AG08396 (cell line): ENCODE data around the gene C13orf46.

Source experiments
- DNase-seq: peaks from one replicate; pipeline ENCODE4 v3.0.0; 2012; ENCODE audit warnings: low spot score, mixed read lengths

The C13orf46 gene

DNA sequence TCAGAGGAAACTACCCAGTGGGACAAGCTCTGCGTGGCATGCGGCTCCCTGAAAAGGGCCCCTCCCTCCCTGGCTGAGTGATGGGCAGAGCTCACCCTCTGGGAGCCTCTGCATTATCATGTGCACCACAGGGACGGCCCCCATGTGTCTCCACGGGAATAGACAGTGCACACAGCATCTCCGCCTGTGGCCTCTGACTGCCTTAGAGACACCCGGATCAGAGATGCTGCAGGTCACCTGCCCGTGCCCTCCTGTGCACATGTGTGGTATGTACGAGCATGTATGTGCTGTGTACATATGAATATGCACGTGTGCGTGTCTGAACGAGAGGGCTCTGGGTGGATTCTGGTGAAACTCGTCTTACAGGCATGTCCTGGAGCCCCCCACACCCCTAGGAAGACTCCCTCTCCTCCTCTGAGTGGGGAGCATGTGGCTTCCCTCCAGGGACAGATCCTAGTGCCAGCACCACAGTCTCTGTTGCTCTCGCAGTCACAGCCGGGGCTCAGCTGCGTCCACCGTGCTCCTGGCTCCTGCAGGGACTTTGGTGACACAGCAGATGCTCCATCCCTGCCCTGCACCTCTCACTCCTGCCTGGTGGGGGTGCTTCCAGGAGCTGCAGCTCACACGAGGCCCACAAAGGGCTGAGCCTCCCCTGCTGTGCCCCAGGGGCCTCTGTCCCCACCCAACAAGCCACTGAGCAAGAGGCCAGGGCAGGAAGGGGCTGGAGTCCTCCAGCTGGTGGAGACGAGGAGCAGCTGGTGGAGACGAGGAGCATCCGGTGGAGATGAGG lies 19.6 kb downstream of the C13orf46 start:
- no peak for DNase-seq

DNA sequence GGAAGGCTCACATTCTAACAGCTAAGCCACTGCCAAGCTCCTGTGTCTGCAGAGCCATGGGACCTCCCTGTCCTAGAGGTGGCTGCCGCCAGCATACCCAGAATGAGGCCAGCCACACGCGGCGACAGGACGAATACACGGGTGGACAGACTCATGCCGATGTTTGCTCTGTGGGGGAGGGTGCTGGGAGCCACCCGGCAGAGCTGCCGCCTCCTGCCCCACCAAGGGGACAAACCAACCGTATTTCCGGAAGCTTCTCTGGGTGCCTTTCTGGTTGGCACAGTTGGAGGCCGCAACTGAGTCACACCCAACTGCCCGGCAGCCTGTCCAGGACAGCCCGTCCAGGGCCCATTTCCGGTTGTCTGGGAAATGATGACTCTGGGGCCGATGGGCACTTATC lies 20.3 kb downstream of the C13orf46 start:
- DNase-seq = no peak

DNA sequence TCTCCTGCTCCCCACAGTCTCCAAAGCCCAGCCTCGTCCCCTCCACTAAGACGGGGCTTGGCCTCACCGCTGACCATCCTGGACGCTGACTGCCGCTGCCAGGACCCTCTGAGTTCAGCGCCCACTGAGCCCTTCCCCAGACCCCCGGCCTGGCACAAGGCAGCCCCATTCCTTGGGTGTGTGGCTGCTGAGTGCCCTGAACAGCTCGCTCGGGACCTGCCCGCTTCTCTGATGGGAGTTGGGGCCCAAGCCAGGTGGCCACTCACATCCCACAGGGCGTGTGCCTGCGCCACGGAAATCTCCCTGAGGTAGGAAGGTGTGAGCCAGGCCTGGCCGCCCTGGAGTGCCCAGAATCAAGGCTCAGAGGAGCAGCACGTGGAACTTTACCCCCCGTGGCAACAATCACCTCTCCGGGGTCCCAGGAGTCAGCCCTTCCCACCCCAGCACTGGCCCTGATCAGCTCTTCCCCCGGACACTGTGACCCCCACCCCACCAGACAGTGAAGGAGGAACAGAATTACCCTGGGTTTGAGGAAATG lies 20.8 kb downstream of the C13orf46 start:
- no peak for DNase-seq

DNA sequence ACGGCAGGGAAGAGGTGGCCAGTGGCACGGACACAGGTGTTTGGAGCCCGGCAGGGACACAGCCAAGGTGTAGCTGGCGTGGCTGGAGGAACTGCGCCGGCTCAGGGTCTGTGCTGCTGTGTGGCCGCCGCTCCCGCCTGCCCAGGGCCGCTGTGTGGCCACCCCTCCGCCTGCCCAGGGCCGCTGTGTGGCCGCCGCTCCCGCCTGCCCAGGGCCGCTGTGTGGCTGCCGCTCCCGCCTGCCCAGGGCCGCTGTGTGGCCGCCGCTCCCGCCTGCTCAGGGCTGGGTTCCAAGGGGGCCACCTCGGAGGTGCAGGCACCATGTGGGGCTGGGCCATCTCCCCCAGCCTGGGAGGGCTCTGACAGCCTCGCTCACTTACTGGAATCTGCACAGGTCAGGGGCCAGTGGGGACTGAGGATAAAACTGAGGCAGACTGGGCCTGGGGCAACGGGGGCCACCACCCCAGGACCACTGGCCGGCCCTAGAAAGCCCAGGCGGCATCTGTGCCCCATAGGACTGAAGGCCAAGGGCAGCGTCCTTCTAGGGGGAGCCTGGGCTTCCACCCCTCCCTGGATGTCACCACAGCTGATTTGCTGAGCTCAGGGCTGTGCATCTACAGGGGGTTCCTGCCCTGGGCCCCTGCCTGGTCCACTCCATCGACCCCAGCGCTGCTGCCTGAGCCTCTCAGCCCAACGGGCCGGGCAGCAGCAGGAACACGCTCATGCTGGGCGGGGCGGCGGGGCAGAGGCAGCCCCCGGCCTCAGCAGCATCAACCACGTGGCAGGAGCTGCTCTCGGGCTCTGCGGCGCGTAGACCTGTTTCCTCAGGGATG lies 21.5 kb downstream of the C13orf46 start:
- no peak for DNase-seq

DNA sequence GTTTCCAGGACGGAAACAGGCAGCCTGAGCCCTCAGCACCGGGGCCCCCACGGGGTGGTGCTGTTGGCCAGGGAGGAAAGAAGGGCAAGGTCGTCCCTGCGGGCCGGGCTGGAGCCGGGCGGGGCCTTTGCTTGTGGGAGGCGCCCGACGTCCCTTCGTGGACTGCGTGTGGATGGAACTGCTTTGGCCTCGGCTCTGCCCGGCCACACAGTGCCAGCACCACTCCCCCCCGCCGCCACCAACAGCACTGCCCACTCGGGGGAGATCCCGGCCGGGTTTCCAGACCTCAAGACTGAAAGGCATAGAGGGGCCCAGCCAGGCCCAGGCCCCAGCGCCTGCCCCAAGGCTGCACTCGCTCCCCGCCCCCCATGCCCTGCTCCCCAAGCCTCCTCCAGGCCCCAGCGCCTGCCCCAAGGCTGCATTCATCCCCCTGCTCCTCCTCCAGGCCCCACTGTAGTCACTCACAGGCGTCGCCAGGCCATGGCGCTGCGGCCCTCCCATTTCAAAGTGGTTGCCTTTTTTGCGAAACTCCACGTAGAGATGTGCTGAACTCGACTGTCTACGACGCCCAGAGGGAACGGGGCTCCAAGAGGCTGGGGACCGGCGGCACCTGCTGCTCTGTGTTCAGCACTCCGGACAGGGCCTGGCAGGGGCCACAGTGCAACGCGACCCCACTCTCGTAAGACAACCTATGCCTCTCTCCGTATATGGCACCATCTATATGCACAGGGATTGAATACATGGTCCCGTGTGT lies 22.5 kb downstream of the C13orf46 start:
- DNase-seq = peak; percentile 94

DNA sequence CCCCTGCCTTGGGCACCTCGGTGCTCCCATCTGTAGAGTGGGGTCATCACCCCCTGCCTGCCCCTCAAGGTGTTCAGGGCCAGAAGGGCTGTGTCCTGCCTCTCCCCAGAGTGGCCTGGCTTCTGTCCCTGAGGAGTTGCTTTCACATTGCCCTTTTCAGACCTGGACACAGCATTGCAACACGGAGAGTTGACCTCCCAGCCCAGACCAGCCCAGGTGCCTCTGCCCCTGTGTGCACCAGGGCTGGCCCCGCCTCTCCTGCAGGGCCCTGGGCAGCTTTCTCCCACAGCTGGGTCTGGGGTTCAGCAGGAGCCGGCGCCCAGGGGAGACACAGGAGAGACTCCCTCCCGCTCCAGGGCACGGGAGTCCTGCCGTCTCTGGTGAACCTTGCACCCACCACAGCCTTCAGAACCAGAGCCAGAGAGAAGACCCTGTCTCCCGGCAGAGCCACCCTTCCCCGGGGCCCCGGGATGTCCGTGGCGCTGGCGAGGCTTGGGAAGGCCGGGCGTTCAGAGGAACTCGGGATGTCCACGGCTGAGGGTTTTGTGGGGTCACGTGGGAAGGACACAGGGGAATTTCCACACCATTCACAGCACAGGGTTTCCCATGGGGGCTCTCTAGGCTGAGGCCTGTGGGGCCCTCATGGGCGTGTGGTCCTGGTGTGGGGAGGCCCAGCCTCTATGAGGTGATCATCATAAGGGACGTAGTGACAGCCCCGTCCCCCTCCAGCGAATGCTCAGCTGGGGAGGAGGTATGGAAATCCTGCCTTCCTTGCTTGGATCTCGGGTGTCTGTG lies 23.2 kb downstream of the C13orf46 start:
- DNase-seq = no peak

DNA sequence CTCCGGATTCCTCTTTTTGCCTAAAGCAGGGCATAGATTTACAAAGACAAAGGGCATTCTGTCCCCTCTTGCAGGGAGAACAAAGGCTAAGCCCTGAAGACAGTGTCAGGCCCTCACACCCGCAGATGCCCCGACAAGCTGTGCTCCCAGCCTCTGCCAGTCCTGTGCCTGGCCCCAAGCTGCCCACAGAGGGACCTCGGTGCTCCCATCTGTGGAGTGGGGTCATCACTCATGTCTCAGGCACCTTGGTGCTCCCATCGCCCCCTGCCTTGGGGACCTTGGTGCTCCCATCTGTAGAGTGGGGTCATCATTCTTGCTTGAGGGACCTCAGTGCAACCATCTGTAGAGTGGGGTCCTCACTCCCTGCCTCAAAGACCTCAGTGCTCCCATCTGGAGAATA lies 24.3 kb downstream of the C13orf46 start:
- no peak for DNase-seq

DNA sequence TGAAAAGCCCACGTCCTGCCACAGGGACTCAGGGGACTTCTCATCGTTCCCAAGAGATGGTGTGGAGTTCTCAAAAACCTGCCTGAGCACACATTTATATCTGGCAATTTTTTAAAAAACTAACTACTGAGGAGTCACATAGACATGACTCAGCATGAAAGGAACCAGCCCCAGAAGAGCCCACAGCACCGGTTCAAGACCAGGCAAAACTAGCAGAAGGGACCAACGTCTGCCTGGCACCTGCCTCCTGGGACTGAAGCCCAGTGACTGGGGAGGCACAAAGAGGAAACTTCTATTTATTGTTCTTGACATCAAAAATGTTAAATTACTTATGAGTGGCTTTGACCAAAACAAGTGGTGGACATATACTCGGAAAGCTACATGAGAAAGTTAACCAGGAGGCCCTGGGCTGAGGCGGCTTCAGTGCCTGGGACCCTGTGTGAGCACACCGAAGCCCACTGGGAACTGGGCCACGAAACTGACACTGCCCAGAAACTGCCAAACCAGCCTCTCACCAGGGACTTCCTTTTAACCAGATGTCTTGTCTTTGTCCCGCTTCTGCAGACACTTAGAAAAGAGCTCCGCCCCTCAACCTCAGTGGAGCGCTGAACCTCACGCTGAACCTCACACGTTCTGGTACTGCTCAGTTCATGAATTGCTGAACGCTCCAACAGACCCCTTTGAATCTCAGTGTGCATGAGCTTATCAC lies 25.7 kb downstream of the C13orf46 start:
- DNase-seq = peak; percentile 59

DNA sequence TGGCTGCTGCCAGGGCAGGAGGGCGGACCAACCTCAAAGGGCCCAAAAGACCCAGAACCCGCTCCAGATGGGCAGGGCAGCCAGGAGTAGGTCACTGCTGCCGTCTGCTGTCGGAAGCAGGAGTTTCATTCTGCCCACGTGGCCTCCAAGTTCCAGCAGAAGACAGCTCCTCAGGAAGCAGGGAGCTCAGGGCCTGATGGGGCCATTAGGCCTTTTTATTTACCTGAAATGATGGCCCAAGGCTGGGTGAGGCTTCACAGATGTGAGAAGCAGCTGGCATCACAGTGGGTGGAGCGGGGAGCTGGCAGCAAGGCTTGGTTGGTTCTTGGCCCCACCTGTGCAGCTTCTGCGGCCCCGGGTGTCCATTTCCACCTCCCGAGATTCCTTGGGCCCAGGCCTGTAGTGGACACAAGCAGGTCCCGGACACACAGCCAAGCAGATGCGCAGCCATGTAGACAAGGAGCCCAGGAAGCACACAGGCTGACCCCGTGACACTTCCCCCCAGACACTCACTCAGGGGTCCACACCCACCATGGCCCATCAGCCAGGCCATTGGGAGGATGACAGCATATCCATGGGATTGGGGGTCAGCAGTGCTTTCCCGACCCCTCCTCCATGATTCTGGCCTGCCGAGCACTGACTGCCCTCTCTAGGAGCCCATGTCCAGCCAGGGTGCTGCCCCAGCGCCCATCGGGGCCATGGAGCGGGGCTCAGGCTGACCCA lies 26.4 kb downstream of the C13orf46 start:
- DNase-seq = peak; percentile 82

DNA sequence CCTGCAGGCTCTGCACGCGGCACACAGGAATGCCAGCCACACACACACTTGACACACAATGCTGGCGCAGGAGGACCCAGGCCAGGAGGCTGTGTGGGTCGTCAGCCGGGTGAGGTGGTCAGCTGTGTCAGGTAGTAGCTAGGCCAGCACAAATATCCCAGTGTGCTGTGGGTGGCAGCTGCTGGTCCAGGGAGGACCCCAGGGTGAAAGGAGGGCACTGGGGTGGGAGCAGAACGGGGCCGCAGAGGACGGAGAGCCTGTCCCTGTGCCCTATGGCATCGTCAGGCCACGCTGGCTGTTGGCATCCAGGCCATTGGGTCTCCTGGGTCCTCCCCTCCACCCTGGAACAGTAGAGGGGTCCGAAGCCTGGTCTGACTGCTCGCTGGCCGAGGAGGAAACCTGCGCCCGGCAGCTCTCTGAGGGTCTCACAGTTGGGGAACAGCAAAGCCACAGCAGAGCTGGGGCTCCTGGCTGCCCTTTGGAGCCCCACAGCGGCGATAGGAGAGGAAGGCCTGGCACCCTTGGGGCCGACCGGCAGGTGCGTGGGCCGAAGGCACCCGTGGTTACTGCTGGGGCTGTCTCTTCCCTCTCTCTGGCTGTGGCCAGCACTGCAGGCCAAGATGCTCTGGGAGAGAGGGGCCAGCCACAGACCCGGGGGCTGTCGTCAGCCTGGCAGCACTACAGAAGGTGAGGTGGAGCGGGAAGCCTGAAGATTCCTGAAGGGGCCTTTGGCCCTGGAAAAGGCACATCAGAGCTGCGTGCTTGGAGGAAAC lies 27.3 kb downstream of the C13orf46 start:
- DNase-seq = no peak

DNA sequence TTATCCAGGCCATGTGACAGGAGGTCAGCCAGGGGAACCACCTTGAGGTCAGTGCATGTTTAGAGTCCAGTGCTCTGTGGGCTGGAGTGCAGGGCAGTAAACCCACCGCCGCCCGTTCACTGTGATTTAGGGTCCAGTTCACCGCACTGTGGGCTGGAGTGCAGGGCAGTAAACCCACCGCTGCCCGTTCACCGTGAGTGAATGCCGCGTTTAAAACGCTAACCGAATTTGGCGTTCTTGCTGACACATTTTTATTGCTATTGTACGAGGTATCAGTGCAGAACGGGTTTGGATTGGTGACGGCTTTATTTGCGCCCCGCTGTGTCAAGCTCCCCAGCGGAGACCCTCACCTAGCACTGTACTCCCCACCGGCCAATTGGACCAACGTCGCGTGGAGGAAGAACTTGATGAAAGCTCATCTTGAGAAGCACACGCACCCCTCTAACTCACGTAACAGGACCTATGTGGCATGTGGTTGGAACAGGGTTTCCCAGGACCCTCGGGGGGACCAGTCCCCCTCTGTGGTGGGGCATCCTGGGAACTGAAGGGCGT lies 27.9 kb downstream of the C13orf46 start:
- DNase-seq = no peak

DNA sequence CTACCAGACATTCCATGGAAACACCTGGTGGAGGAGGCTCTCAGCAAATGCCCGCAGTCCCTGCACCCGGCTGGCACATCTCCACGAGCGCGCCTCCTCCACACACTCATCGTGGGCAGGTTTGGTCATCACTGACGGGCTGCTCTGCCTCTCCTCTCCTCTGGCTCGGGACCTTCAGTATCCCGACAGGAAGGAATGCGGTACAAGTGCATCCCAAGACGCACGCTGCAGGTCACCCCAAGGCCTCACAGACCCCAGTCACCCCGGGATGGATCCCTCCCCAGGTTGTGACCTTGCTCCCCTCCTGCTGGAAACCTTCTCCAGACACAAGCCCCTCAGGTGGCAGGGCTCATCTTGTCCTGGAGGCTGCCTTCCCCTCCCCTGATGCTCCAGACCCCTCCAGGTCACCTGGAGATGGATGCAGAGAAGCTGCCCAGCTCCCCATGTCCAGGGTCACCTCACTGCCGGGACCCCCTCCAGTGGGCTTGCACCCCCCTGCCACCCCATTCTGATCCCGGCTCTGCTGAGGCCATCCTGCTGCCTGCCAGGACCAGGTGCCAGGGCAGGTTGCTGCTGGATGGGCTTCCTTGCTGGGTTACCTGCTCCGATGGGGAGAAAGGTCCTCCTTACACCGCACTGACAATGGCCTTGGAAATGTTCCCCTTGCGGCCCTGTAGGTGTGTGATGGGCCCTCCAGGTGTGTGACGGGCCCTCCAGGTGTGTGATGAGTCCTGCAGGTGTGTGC lies 29.9 kb downstream of the C13orf46 start:
- no peak for DNase-seq

DNA sequence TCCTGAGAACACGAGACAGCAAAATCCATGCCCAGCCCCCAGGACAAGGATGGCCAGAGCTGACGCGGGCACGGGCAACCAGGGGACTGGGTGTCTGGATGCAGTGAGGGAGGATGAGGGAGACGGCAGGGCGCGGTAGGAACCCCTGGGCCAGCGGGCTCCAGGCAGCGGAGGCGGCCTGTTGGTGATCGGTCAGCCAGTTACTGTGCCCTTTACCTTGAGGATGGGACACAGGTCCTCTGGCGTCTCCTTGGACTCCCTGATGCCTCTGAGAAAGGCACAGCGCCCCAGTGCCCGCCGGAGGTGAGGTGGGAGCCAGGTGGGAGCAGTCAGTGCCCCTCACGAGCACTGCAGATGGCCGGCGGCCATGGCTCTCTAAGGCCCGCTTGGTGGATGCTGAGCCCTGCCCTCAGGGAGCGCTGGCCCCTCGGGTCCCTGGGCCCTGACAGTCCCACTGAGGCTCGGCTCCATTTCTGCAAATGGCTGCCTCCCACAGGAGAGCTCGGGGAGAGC lies 31.2 kb downstream of the C13orf46 start:
- DNase-seq = no peak

DNA sequence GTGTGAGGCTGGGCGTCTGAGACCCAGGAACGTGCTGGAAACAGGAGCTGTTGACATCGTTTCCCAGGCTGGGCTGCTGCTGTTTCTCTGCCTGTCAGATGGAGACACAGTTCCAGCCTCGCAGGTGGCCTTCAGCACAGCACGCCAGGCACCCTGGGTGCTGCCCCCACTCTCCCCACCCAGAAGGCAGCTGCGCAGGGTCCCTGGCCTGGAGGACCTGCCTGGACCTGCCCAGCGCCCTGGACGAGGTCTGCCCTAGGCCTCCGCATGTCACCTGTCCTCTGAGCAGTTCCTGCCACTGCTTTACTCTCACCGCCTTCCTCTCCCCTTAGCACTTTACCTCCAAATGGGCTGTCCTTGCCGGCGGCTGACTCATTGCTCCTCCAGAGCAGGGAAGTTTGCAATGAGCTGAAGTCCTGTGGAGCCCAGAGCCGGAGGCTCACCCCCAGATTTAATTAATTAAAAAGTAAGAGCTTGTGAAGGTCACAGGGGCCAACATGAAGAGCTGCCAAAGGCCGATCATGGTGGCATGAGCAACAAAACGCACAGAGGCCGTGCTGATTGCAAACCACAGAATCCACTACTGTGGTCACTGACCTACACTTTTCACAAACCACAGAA lies 32.2 kb downstream of the C13orf46 start:
- DNase-seq = no peak

DNA sequence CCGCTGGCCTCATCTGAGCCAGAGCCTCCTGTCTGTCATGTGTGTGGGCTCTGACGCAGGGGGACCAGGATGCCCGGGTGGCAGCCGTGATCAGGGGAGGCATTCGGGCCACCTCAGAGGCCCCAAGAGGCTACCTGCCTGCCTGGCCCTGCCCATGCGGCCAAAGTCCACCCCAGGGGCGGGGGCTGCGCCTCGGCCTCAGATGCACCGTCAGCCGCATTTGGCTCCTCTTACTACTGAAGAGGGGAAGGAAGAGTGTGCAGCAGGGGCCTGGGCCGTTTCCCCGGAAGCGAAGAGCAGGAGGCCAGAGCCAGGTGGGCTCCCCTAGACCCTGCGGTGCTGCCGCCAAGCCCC lies 34.0 kb downstream of the C13orf46 start:
- no peak for DNase-seq

DNA sequence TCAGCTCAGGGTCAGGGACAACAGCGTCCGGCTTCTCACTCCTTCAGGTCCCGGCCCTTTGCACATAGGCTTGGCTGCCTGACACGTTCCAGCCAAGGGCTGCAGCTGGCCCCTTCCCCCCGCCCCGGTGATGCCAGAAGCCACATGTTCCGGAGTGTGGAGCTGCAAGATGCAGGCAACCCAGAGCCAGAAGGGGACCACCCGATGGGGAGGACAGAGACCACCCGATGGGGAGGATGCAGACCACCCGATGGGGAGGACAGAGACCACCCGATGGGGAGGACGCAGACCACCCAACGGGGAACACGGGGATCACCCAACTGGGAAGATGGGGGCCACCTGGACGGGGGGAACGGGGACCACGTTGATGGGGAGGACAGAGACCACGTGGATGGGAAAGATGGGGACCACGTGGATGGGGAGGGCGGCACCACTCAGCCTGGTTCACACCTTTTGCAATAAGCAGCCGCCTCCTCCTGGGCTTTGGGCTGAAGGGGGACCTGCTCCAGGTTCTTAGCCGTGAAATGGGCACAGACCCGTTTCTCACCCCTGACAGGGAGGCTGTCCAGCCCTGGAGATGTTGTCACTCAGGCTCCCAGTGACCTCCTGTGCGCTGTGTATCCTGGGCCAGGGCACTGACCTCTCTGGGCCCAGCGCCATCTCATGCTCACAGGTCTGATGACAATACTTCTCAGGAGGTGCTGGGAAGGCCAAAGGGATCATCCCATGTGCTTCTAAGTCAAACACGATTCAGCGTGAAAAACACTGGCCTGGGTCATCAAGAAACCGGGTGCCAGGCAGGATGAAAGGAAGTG lies 34.5 kb downstream of the C13orf46 start:
- DNase-seq = no peak

DNA sequence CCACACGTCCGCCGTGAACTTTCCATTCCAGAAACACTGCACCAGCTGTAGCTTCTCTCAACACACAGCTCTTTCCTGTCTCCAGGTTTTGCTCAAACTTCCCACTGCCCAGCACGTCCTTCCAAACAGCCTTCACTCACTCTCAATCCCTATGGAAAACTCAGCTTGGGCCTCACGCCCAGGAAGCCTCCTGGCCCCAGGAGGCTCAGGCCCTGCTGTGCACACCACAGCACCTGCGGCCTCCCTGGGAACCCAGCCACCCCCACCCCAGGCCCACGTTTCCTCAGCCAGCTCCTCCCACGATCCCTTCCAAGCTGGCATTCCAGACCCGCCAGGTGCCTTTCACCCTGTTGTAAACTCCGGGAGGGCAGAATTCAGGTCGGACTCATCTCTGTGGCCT lies 35.2 kb downstream of the C13orf46 start:
- DNase-seq = no peak
